SK-N-SH treated with all-trans-retinoic acid at 6 μM for 48 hours (cell line): Measurements from ENCODE around the gene ALX4.

Experiments used
- ARNTL ChIP-seq: fragments of 450-650 bp; formaldehyde crosslinking; IDR thresholded peaks from 2 replicates; pipeline ENCODE4 v1.5.0; 2020; ENCODE audit warnings: low read depth, mild to moderate bottlenecking, moderate library complexity, borderline replicate concordance
- CSRNP3 ChIP-seq: fragments of 250-450 bp; sonication (Bioruptor Pico); IDR thresholded peaks from 2 replicates; pipeline ENCODE4 v1.5.1; 2021; ENCODE audit warnings: mild to moderate bottlenecking, moderate library complexity
- ISL1 ChIP-seq: fragments of 250-450 bp; sonication (Bioruptor Pico); IDR thresholded peaks from 2 replicates; pipeline ENCODE4 v2.1.2; 2022; ENCODE audit warnings: mild to moderate bottlenecking, moderate library complexity
- OSR1 ChIP-seq: fragments of 250-450 bp; sonication (Bioruptor Pico); IDR thresholded peaks from 2 replicates; pipeline ENCODE4 v1.8.0; 2022; ENCODE audit warnings: moderate library complexity, mild to moderate bottlenecking, inconsistent platforms
- PPARA ChIP-seq: fragments of 250-450 bp; sonication (Bioruptor Pico); IDR thresholded peaks from 2 replicates; pipeline ENCODE4 v1.5.0; 2020; ENCODE audit warnings: mild to moderate bottlenecking, borderline replicate concordance
- TCF4 ChIP-seq: fragments of 250-450 bp; sonication (Bioruptor Pico); IDR thresholded peaks from 2 replicates; pipeline ENCODE4 v1.8.0; 2021; ENCODE audit warnings: mild to moderate bottlenecking, moderate library complexity, borderline replicate concordance
- ZC3H10 ChIP-seq: fragments of 250-450 bp; sonication (Bioruptor Pico); IDR thresholded peaks from 2 replicates; pipeline ENCODE4 v1.5.1; 2021; ENCODE audit warnings: mild to moderate bottlenecking, moderate library complexity
- ZFP3 ChIP-seq: fragments of 250-450 bp; sonication (Bioruptor Pico); IDR thresholded peaks from 2 replicates; pipeline ENCODE4 v1.5.0; 2020; ENCODE audit warnings: mild to moderate bottlenecking, moderate library complexity
- ZFP30 ChIP-seq: fragments of 450-650 bp; formaldehyde crosslinking; IDR thresholded peaks from 2 replicates; pipeline ENCODE4 v1.5.0; 2022; ENCODE audit warnings: mild to moderate bottlenecking, moderate library complexity

- TF ChIP-seq ZC3H10 (CRISPR knock-in tag) (no peak), ZFP3 (no peak), OSR1 (CRISPR knock-in tag) (no peak), ZFP30 (CRISPR knock-in tag) (no peak), CSRNP3 (CRISPR knock-in tag) (no peak), TCF4 (CRISPR knock-in tag) (no peak), ISL1 (CRISPR knock-in tag) (no peak), PPARA (CRISPR knock-in tag) (no peak), ARNTL (CRISPR knock-in tag) (no peak)
Measured at GRCh38 chr11:44221992-44222391, 87.9 kb downstream of the ALX4 start.
